ENCODE results near the gene CHPF. TPM values are rescaled to one million over a fixed set of nuclear protein-coding genes. Genes with fewer than 3 reads are reported as not detected.

The CHPF gene
- total and polyA plus RNA-seq, 2 donors (not counting 1 experiment from before 2014, with no cell fraction given): 35.8 to 58.8 TPM

GRCh38 chr2:219524817-219525216 is 18.8 kb downstream of the CHPF start:
- no peak for DNase-seq (ENCODE audit: low read depth in 2 of 2)
- Histone ChIP-seq H3K9ac (ENCODE audit: insufficient read depth, low read length) (no peak overlapping the region), H3K79me2 (ENCODE audit: control insufficient read depth, insufficient read depth, low read length) (no peaks in the 10 kb centered on the region), H3K4me3 (replicated peaks in 1 of 4; ENCODE audit: control extremely low read depth in 1 of 4, insufficient read depth in 1 of 4, low read depth in 3 of 4, low read length in 4 of 4) (no peak overlapping the region), H3K36me3 (ENCODE audit: control insufficient read depth, insufficient read depth, low read length) (no peaks in the 10 kb centered on the region), H3K4me2 (ENCODE audit: extremely low read depth, insufficient read depth, low read length) (no peak overlapping the region), H3K4me1 (ENCODE audit: control insufficient read depth, extremely low read depth, insufficient read depth, low read length) (peaks cover 14% of the 10 kb centered on the region), H3K27ac (ENCODE audit: insufficient read depth, low read length) (no peak overlapping the region), H2AFZ (ENCODE audit: low read length) (no peak overlapping the region), H4K20me1 (ENCODE audit: control insufficient read depth, extremely low read depth, insufficient read depth, low read length) (no peaks in the 10 kb centered on the region), H3K9me3 (ENCODE audit: control insufficient read depth, insufficient read depth, low read depth, low read length) (no peaks in the 10 kb centered on the region), H3K27me3 (ENCODE audit: control insufficient read depth, insufficient read depth, low read length) (peaks cover 32% of the 10 kb centered on the region)
- TF ChIP-seq CTCF (conservative IDR thresholded peaks at IDR 0.05 in 1 of 2, IDR thresholded peaks at IDR 0.05 in 1 of 2; ENCODE audit: low read depth in 1 of 2, low read length in 2 of 2): no peak
- no peak for TF ChIP-seq EZH2 (IDR thresholded peaks at IDR 0.05; ENCODE audit: low read length, missing control alignments)

GRCh38 chr2:219523031-219523671 is 20.5 kb downstream of the CHPF start:
- Histone ChIP-seq H3K27me3 (ENCODE audit: control insufficient read depth, insufficient read depth, low read length) (peaks cover 24% of the 10 kb centered on the region), H4K20me1 (ENCODE audit: control insufficient read depth, extremely low read depth, insufficient read depth, low read length) (no peaks in the 10 kb centered on the region), H3K36me3 (ENCODE audit: control insufficient read depth, insufficient read depth, low read length) (no peaks in the 10 kb centered on the region), H3K27ac (ENCODE audit: insufficient read depth, low read length) (no peak overlapping the region), H2AFZ (ENCODE audit: low read length) (no peak overlapping the region), H3K9ac (ENCODE audit: insufficient read depth, low read length) (no peak overlapping the region), H3K4me1 (ENCODE audit: control insufficient read depth, extremely low read depth, insufficient read depth, low read length) (peaks cover 14% of the 10 kb centered on the region), H3K4me2 (ENCODE audit: extremely low read depth, insufficient read depth, low read length) (no peak overlapping the region), H3K79me2 (ENCODE audit: control insufficient read depth, insufficient read depth, low read length) (no peaks in the 10 kb centered on the region), H3K9me3 (ENCODE audit: control insufficient read depth, insufficient read depth, low read depth, low read length) (no peaks in the 10 kb centered on the region), H3K4me3 (replicated peaks in 1 of 4; ENCODE audit: control extremely low read depth in 1 of 4, insufficient read depth in 1 of 4, low read depth in 3 of 4, low read length in 4 of 4) (peak overlapping the region in 1 of 4 experiments; percentile 40)
- DNase-seq (ENCODE audit: low read depth in 2 of 2): peak; percentile 18 to 27
- TF ChIP-seq EZH2 (IDR thresholded peaks at IDR 0.05; ENCODE audit: low read length, missing control alignments) (no peak), CTCF (conservative IDR thresholded peaks at IDR 0.05 in 1 of 2, IDR thresholded peaks at IDR 0.05 in 1 of 2; ENCODE audit: low read depth in 1 of 2, low read length in 2 of 2) (no peak)

GRCh38 chr2:219522111-219523030 is 21.2 kb downstream of the CHPF start:
- Histone ChIP-seq H2AFZ (ENCODE audit: low read length) (no peak overlapping the region), H3K4me1 (ENCODE audit: control insufficient read depth, extremely low read depth, insufficient read depth, low read length) (peaks cover 14% of the 10 kb centered on the region), H3K36me3 (ENCODE audit: control insufficient read depth, insufficient read depth, low read length) (no peaks in the 10 kb centered on the region), H3K27ac (ENCODE audit: insufficient read depth, low read length) (no peak overlapping the region), H4K20me1 (ENCODE audit: control insufficient read depth, extremely low read depth, insufficient read depth, low read length) (no peaks in the 10 kb centered on the region), H3K27me3 (ENCODE audit: control insufficient read depth, insufficient read depth, low read length) (peaks cover 20% of the 10 kb centered on the region), H3K4me3 (replicated peaks in 1 of 4; ENCODE audit: control extremely low read depth in 1 of 4, insufficient read depth in 1 of 4, low read depth in 3 of 4, low read length in 4 of 4) (peak overlapping the region in 2 of 4 experiments; percentile 3 to 40), H3K9me3 (ENCODE audit: control insufficient read depth, insufficient read depth, low read depth, low read length) (no peaks in the 10 kb centered on the region), H3K9ac (ENCODE audit: insufficient read depth, low read length) (no peak overlapping the region), H3K79me2 (ENCODE audit: control insufficient read depth, insufficient read depth, low read length) (no peaks in the 10 kb centered on the region), H3K4me2 (ENCODE audit: extremely low read depth, insufficient read depth, low read length) (peak overlapping the region; percentile 77)
- TF ChIP-seq CTCF (conservative IDR thresholded peaks at IDR 0.05 in 1 of 2, IDR thresholded peaks at IDR 0.05 in 1 of 2; ENCODE audit: low read depth in 1 of 2, low read length in 2 of 2) (no peak), EZH2 (IDR thresholded peaks at IDR 0.05; ENCODE audit: low read length, missing control alignments) (peak; percentile 38)
- peak; percentile 40 to 87 for DNase-seq (ENCODE audit: low read depth in 2 of 2)
